Stromal cell of bone marrow (primary cell): ENCODE results near the gene NDUFS6.
"Not testable (repeated sequence)": the region's sequence is repeated elsewhere in the genome, so short reads cannot be mapped to it uniquely, and the experiment has no call there.

ENCODE experiments used
- DNase-seq: peaks from one replicate; pipeline ENCODE4 v3.0.0-alpha.2; 2012; ENCODE audit warnings: low read depth

Gene NDUFS6

DNA sequence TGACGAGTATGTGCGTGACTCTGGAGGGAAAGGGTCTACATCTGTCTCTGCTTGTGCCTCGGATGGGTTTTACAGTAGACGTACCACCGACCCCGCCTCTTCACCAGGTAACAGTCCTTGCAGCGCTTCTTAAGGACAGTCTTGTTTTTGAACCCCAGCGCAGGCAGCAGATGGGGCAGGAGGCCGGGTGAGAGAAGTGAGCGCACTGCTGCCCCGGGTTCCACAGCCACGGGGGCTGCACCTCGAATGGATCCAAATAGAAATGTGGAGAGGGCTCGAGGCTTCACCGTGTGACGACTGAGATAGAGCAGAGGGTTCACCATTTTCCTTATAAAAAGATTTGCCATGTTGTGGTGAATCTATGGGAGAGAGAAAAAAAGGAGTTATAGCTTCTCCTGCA is 2.6 kb upstream of the NDUFS6 start:
- DNase-seq: not testable (repeated sequence)

- DNase-seq: no peak
Measured at GRCh38 chr5:1799110-1799601, 2.1 kb upstream of the NDUFS6 start.

DNA sequence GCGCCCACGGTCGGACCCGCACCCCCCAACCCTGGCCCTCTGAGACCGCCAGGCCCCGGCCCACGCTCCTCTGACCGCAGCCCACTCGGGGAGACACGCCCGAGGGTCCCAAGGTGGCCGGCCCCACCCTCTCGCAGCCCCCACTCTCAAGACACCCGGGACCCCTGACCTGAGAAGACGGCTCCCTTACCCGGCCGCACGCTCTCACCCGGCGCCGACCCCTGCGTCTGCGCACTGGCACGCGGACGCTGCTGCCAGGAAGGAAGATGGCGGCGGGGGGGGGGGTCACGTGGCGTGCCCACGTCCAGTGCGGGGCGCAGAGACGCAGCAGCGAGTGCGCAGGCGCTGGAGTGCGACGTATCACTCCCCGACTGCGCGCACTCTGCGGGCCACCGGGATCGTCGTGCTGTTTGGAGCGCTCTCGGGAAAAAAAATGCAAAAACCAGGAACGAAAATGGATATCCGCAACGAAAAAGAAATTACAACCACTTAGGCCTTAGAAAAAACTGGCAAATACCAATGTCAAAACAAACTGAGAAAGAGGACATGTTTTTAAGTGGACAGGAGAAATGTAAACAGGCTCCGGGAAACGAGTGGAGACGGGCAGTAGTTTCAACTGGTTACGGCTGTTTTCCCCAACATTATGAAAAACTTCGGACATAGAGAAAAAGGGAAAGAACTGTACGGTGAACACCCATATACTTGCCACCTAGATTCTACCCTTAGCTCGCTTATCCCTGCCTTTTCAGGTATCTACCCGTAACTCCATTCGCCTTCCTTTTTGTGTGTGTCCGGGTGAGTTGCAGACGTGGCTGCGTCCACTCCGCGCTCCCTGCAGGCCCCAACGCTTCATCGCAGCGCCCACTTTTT is 1.4 kb upstream of the NDUFS6 start, which contains the start of gene MRPL36:
MRPL36 (minus strand) TSS at position 236 of the 870 bp plus-strand sequence. CDS start 902 bp downstream, outside the sequence.
- peak; percentile 77 for DNase-seq

DNA sequence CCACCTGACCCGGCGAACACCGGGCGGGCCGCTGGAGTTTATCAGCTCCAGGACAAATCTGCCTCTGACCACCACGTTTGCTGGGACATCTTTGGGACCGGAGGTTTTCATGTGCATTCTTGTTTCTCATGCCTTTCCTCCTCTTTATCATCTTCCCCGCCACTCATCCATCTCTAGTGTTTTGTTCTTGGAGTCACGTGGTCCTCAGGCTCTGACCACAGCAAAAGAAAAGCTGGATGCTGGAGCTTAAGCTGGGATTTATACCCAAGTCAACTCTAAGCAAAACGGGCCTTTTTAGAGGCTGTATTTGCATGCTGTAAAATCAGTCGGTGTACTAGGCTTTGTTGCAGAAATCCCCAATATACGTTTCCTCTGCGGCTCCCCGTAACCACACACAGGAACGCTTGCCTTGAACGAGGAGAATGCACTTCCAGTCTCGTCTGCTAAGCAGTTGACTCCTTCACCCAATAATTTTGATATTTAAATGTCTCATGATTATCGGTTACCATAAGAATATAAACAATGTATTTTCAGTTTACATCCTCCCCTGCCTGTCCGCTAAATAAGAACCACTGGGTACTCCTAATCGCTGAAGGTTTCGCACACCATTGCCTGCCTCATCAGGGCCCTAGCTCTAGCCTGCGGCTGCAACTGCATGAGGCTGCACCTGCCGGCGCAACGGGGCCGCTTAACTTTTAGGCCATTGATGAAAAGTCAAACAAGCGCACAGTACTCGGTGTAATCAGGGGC is 560 bp upstream of the NDUFS6 start:
- DNase-seq: no peak

DNA sequence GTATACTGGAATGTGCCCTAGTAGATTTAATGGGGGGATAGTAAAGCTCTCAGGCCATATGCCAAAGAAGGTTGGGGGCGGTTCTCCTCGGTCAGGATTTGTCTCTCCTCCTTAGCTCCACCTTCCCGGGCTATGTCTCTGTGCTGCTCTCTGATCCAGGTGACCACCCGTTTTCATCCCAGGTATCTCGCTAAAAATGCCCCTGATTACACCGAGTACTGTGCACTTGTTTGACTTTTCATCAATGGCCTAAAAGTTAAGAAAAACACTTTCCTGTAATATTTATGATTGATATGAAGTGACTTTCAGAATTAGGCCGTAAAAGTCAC is 724 bp downstream of the NDUFS6 start:
- no peak for DNase-seq

GRCh38 chr5:1803192-1803591 is 2.0 kb downstream of the NDUFS6 start:
- DNase-seq: no peak

DNA sequence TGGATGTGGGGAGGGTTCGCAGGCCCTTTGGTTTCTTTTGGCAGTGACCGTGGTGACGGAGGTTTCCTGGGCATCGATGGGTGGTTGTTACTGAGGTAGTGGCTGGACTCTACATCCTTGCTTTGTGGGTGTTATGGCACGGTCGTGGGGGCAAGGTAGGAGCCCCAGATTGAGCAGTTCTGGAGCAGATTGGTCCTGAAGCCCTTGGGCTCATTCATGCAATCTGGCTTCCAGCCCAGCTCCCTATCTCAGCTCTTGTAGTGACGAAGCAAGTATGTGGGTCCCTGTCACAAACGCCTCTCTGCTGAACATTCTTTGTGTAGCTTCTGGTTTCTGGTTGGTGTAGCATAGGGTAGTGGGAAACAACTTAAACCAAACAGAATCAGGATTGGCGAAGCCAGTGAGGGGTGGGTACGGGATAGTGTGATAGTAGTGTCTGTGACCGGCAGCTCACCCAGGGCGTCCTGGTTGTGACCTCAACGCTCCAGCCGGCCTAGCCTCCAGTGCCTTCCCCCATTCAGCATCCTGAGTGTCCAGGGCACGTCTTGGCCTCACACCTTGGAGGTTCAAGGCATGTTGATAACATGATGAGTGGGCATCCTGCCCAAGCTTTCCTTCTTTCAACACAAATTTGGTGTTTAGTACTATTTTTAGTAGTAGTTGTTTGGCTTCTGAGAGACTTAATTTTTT is 2.9 kb downstream of the NDUFS6 start:
- DNase-seq: no peak

DNA sequence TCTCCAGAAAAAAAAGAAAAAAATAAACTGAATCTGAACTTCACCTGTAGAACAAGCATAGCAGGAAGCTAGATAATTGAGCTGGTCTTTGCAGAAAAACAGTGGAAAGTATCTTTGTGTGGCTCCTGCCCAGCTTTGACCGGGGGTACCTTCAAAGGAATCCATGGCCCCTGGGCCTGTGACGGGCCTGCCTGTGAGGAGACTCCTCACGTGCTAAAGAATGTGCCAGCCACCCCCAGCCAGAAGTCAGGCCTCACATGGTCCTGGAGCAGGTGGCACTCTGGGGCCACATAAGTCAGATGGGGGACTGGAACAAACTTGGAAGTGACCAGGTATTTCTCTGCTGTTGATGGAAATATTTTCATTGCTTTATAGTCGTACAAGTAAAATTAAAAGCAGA is 4.1 kb downstream of the NDUFS6 start:
- DNase-seq: no peak

GRCh38 chr5:1805736-1806135 is 4.5 kb downstream of the NDUFS6 start:
- DNase-seq: no peak

- DNase-seq: no peak
Measured at GRCh38 chr5:1806199-1806598, 5.0 kb downstream of the NDUFS6 start.

- DNase-seq: no peak
Measured at GRCh38 chr5:1806974-1807373, 5.8 kb downstream of the NDUFS6 start.

DNA sequence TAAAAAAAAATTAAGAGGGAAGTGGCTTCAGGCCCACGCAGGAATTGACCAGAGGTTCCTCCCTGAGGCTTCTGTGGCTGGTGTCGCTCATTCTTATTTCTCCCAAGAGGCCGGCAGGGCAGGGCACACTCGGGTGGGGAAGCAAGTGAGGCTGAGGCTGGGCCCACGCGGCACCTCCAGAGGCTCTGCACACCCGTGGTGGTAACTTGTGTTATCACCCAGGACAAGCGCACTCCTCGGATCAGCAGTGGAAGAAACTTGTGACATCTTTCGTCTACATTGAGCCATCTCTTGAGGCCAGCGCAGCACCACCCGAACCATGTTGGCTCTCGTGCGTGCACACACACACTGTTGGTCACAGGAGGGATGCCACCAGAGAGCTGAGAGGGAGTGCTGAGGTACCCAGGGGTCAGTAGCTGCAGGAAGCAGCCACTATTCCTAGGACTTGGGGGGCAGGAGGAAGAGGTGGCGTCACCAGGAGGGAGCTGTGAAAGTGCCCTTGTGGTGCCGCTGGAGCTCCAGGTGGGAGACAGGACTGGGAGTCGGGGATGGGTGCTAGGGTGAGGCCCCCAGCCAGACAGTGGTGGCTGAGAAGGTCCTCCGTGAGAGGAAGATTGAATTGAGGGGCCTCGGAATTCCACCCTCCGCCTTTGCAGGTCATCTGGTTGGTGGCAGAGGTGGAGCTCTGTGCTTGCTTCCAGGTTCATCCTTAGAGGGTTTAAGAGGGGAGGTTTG is 6.4 kb downstream of the NDUFS6 start:
- no peak for DNase-seq

DNA sequence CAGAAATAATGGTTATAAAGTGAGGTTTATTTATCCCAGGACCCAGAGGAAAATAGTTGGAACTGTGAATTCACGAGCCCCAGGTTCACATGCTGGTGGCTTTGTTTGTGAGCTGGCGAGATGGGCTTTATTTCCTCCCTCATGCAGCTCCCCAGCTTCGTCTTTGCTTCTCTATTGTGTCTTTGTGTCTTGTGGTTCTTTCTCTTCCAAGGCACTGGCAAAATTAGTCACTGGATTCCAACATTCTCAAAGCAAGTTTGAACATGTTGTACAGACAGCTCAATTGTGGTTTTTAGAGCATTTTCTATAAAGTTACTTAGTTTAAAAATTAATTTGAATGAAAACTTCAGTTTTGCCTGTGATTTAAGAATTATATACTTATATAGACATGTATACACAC is 7.2 kb downstream of the NDUFS6 start:
- no peak for DNase-seq

DNA sequence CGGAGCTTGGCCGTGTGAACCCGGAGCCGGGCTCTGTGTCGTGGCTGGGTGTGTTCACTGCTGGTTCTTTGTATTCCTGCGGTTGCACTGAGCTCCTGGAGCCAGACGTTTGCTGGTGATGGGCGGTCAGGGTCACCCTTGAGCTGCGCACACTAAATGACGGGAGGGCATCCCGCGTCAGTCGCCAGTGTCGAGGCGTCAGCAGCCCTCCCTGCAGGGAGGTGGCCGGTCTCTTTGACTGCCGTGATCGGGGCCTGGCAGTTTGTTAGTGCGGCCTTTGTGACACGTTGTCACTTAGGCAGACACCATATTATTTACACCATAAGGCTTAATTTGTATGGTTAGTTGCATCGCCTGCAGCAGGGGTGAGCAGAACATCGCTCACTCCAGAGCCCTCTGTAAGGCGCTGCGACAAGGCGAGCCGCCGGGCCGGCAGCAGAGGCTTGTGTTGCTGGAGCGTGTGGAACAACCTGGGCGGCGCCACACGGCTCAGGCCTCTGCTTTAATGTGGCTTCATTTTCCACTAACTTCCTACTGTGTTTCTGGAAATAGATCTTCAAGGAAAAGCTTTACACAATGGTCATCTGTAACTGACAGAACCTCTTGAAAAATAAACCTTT is 8.3 kb downstream of the NDUFS6 start:
- no peak for DNase-seq

GRCh38 chr5:1810581-1811101 is 9.4 kb downstream of the NDUFS6 start:
- DNase-seq: no peak

DNA sequence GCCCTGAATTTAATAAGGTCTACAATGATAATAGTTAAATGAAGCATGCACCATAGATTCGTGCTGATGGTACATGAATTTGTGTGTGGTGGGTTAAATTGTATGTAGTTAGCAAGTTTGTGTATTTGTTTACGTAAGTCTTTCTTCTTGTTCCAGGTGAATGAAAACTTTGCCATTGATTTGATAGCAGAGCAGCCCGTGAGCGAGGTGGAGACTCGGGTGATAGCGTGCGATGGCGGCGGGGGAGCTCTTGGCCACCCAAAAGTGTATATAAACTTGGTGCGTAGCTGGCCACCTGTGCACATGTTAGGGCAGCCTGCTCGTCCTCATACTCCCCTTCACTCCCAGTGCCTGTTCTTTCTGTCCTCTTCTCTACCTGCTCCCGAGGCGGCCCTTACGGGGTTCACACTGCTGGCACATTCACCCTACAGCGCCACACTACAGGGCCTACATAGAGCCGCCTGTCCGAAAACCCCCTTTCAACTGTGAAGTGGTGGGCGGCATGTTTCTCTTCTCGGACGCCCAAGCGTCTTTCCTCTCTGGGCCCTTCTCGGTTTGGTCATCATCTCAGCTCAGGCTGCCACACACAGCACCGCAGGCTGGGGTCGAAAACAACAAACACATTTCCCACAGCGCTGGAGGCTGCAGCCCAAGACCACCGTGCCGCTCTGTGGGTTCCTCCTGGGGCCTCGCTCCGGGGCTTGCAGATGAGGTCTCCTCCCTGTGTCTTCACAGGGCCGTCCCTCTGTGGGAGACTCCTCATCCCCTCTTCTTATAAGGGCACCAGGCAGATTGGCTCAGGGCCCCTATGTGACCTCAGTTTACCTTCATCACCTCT is 13.2 kb downstream of the NDUFS6 start:
- DNase-seq: no peak

- no peak for DNase-seq
Measured at GRCh38 chr5:1815071-1815786, 14.0 kb downstream of the NDUFS6 start.

DNA sequence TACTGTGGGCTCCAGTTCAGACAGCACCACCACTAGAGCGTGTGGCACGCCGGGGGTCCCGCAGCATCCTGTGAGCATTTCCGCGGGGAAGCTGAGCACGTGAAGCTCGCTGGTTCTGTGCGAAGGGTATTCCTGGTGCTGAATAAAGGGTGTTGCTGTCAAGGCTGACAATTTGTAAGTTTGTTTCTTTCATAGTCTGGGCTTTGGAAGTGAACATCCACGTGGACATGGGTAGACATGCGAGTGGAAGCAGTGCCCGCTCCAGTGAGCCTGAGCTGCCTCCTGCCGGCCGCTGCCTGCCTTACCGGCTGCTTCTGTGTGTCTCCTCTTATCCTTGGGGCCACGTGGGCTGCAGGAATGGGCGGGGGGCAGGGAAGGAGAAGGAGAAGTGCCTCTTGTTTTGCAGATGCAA is 14.7 kb downstream of the NDUFS6 start:
- no peak for DNase-seq

DNA sequence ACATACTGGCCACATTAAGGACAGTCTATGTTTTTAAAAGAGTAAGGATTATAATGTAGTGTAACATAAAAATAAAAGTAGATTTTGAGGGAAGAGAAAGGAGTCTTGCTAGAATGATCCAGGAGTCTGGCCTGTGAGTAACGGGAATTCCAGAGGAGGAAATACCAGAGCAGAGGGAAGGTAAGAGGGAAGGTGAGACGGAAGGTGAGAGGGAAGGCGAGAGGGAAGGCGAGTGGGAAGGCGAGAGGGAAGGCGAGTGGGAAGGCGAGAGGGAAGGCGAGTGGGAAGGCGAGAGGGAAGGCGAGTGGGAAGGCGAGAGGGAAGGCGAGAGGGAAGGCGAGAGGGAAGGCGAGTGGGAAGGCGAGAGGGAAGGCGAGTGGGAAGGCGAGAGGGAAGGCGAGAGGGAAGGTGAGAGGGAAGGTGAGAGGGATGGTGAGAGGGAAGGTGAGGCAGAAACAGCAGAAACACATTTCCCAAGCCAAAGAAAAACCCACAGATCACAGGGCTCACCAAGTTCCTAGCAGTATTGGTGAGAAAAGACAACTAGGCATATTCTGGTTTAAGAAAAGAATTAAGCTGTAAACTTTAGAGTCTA is 15.4 kb downstream of the NDUFS6 start:
- DNase-seq: not testable (repeated sequence)
